ENCODE measurements around the gene EGR2.
"Not testable (repeated sequence)": the region's sequence is repeated elsewhere in the genome, so short reads cannot be mapped to it uniquely, and the experiment has no call there.

The EGR2 gene

DNA sequence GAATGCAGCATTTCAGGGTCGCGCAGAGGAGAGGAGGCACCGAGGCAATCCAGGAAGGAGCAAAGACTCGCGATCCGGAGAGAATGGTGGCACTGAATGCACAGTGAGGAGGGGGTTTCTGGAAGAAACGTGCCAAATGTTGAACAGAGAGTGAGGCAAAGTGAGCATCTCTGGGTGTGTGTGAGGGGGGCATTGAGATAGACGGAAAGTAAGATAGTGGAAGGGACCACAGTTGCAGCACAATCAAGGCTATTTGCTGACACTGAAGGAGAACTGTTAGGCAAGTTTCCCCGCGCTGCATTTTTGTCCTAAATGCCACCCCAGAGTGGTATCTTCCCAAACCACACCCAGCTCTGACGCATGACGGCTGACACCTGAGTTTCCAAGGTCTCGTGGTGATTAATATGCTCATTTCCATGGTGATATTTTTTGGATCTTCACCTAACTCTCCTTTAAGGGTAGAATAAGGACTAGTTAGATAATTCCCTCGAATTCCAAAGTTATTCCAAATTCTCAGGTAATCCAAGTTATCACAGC lies 26.1 kb downstream of the EGR2 start:
- no peak for FAIRE-seq
- TF ChIP-seq POLR2AphosphoS5 (IDR thresholded peaks at IDR 0.05; ENCODE audit: low read depth, low read length) (no peak), POLR2A (IDR thresholded peaks at IDR 0.05; ENCODE audit: low read depth, low read length) (no peak), TAF1 (IDR thresholded peaks at IDR 0.05; ENCODE audit: borderline replicate concordance, low read depth, low read length) (no peak)
- no peak for DNase-seq (ENCODE audit: insufficient read length)

DNA sequence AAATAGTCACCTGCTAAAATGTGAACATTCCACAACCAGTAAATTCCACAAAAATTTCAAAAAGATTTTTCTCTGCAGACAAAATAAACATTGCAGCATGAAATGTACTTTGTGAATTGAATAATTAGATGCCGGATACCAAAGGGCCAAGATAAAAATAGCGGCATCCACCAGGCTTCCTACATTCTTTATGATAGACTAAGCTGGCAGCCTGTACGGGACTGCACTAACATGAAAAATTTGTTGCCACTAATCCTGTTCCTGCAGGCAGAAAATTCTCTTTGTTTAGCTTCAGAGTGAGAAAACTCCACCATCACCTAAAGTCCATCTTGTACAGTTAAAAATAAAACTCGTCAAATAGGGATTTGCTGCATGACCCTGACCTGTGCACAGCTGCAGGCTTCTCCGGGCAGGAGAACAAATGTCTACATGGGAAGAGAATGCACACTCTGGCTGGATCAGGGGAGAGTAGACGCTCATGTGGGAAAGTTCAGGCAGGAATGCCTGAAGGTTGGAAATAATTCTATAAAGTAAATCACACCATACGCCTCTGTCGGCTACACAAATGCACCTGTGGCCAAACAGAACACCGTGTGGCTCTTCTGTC lies 27.2 kb downstream of the EGR2 start:
- no peak for DNase-seq (ENCODE audit: insufficient read length)
- TF ChIP-seq TAF1 (IDR thresholded peaks at IDR 0.05; ENCODE audit: borderline replicate concordance, low read depth, low read length) (no peak), POLR2A (IDR thresholded peaks at IDR 0.05; ENCODE audit: low read depth, low read length) (no peak), POLR2AphosphoS5 (IDR thresholded peaks at IDR 0.05; ENCODE audit: low read depth, low read length) (no peak)

GRCh38 chr10:62788285-62788684 lies 27.9 kb downstream of the EGR2 start:
- FAIRE-seq; DNase-seq (ENCODE audit: insufficient read length): not testable (repeated sequence)

More for the DNA sequence above, 27.2 kb downstream of the EGR2 start:
- no peak for FAIRE-seq

GRCh38 chr10:62784537-62784936 lies 31.6 kb downstream of the EGR2 start:
- not testable (repeated sequence) for FAIRE-seq; DNase-seq (ENCODE audit: insufficient read length)

DNA sequence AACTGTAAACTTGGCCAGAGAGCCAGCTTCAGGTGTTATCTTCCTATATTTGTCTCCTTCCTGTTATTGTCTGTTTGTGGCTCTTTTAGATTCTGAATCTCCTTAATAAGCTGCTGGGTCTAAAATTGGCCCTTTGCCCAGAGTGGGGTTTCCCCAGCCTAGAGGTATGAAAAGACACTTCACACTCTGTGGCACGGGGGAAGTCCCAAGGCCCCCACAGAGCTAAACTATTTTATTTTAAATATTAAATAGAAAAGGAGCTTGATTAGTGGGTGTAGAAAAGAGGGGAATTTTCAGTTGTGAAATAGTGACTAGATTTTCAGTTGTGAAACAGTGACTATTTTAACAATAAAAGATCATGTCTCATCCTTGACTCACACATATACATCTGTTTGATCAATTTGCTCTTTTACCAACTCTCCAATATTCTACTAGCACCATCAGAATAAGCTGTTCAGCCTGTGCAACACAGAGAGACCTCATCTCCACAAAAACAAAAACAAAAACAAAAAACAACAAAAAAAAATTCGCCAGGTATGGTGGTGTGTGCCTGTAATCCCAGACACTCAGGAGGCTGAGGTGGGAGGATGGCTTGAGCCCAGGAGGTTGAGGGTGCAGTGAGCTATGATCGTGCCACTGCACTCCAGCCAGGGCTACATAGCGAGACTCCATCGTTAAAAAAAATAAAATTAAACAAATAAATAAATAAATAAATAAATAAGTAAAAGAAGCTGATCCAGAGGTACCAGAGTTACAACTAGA lies 36.5 kb downstream of the EGR2 start:
- TF ChIP-seq TAF1 (IDR thresholded peaks at IDR 0.05; ENCODE audit: borderline replicate concordance, low read depth, low read length) (no peak), POLR2A (IDR thresholded peaks at IDR 0.05; ENCODE audit: low read depth, low read length) (no peak)
- peak; percentile 24 for DNase-seq (ENCODE audit: insufficient read length)
- FAIRE-seq, result peak; percentile 93

DNA sequence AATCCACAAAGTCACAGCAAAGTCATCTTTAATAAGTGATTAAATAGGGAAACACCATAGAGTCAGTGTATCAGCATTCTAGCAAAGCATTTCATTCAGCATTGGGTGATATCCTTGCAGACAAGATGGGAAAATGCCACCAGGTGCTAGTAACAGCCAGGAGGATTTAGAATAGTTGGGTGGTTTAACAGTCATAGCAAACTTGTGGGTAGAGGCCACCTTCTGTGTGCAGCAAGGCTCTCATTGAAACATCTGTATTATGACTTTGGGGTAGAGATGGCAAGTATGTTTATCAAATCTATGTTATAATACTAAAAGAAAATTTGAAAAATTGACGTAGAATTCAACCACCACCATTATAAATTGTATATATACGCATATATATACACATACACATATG lies 38.0 kb downstream of the EGR2 start:
- TF ChIP-seq POLR2A (IDR thresholded peaks at IDR 0.05; ENCODE audit: low read depth, low read length) (no peak), POLR2AphosphoS5 (IDR thresholded peaks at IDR 0.05; ENCODE audit: low read depth, low read length) (no peak), TAF1 (IDR thresholded peaks at IDR 0.05; ENCODE audit: borderline replicate concordance, low read depth, low read length) (no peak)
- FAIRE-seq, result peak; percentile 48
- DNase-seq (ENCODE audit: insufficient read length), result no peak

DNA sequence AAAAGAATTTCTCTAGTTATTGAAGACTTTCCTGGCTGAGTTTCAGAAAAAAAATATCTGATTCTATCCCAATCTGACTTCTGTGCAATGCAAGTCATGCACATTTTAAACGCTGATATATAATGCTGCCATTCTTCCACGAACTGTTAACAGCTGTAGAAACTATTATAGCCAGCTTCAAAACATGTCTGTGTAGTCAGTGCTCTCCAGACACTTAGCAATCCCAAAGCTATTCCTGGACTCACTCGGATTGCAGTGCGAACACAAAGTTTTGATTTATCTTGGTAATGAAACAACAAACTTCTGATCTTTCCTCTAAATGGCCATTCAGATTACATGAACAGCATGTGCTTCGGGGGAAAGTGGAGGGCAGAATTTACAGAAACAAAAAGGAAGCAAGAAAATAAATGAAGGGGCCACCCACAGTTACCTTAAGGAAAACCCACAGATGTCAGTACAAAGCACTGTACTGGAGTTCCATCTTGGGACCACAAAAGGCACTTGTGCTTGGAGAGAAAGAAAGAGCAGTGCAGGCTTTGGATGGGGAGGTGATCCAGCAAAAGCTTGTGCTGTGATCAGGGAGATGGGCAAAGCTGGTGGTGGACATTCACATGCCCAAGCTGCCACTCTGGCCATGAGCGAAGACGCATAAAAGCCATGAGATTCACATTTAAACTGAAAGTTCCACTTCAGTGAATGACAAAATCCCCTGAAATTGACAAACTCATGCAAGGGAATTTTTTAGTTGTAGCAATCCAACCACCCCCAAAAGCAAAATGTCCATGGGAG lies 43.8 kb downstream of the EGR2 start:
- DNase-seq (ENCODE audit: insufficient read length) (no peak), FAIRE-seq (peak; percentile 92)
- peak; percentile 59; the same call in 1 of the 2 replicates for TF ChIP-seq POLR2A (IDR thresholded peaks at IDR 0.05; ENCODE audit: low read depth, low read length)
- TF ChIP-seq POLR2AphosphoS5 (IDR thresholded peaks at IDR 0.05; ENCODE audit: low read depth, low read length), result peak; percentile 69; the same call in 1 of the 2 replicates
- no peak for TF ChIP-seq TAF1 (IDR thresholded peaks at IDR 0.05; ENCODE audit: borderline replicate concordance, low read depth, low read length)

GRCh38 chr10:62769574-62770242 lies 46.5 kb downstream of the EGR2 start:
- FAIRE-seq (peak; percentile 86), DNase-seq (ENCODE audit: insufficient read length) (no peak)
- TF ChIP-seq POLR2A (IDR thresholded peaks at IDR 0.05; ENCODE audit: low read depth, low read length), result no peak
- TF ChIP-seq TAF1 (IDR thresholded peaks at IDR 0.05; ENCODE audit: borderline replicate concordance, low read depth, low read length), result no peak

GRCh38 chr10:62766386-62766785 lies 49.8 kb downstream of the EGR2 start:
- no peak for DNase-seq (ENCODE audit: insufficient read length)
- no peak for TF ChIP-seq POLR2A (IDR thresholded peaks at IDR 0.05; ENCODE audit: low read depth, low read length)
- no peak for TF ChIP-seq POLR2AphosphoS5 (IDR thresholded peaks at IDR 0.05; ENCODE audit: low read depth, low read length)
- TF ChIP-seq TAF1 (IDR thresholded peaks at IDR 0.05; ENCODE audit: borderline replicate concordance, low read depth, low read length), result no peak
- no peak for FAIRE-seq

DNA sequence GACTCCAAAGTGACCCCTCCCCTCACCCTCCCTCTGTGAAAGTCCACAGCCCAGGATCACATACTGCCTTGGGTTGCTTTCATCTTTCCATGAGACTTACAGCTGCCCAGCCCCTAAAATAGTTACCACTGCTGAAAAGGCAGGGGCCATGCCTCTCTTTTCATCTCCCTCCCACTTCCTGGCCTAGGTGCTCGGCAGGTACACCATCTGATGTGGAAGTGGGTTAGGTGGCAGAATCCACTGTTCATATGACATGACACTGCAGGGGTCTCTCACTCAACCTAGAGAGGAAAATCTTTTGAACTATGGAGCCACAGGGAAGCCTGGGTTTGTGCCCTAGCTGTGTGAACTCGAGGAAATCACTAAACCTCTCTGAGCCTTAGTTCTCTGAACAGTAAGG lies 50.4 kb downstream of the EGR2 start:
- FAIRE-seq, result no peak
- TF ChIP-seq POLR2AphosphoS5 (IDR thresholded peaks at IDR 0.05; ENCODE audit: low read depth, low read length), result no peak
- TF ChIP-seq POLR2A (IDR thresholded peaks at IDR 0.05; ENCODE audit: low read depth, low read length), result no peak
- no peak for TF ChIP-seq TAF1 (IDR thresholded peaks at IDR 0.05; ENCODE audit: borderline replicate concordance, low read depth, low read length)
- no peak for DNase-seq (ENCODE audit: insufficient read length)

GRCh38 chr10:62764011-62764410 lies 52.2 kb downstream of the EGR2 start:
- no peak for DNase-seq (ENCODE audit: insufficient read length)
- TF ChIP-seq TAF1 (IDR thresholded peaks at IDR 0.05; ENCODE audit: borderline replicate concordance, low read depth, low read length), result no peak
- no peak for FAIRE-seq
